ENCODE data around the gene LRCH3.
"Not testable (repeated sequence)": the region's sequence is repeated elsewhere in the genome, so short reads cannot be mapped to it uniquely, and the experiment has no call there.

DNA sequence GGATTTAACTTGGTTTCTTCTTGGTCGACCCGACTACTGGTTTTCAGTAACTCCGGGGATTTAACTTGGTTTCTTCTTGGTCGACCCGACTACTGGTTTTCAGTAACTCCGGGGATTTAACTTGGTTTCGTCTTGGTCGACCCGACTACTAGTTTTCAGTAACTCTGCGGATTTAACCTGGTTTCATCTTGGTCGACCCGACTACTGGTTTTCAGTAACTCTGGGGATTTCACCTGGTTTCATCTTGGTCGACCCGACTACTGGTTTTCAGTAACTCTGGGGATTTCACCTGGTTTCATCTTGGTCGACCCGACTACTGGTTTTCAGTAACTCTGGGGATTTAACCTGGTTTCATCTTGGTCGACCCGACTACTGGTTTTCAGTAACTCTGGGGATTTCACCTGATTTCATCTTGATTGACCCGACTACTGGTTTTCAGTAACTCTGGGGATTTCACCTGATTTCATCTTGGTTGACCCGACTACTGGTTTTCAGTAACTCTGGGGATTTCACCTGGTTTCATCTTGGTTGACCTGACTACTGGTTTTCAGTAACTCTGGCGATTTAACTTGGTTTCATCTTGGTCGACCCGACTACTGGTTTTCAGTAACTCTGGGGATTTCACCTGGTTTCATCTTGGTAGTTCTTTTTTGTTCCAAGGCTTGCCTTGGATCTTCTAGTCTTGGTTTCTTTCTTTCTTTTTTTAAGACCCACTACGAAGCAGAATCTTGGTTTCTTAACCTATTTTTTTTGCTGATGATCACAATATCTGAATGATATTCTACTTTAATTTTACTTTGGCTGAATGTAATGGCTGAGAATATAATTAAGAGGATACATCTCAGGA is 130.6 kb downstream of the LRCH3 start:
- TF ChIP-seq, protein P1, sequence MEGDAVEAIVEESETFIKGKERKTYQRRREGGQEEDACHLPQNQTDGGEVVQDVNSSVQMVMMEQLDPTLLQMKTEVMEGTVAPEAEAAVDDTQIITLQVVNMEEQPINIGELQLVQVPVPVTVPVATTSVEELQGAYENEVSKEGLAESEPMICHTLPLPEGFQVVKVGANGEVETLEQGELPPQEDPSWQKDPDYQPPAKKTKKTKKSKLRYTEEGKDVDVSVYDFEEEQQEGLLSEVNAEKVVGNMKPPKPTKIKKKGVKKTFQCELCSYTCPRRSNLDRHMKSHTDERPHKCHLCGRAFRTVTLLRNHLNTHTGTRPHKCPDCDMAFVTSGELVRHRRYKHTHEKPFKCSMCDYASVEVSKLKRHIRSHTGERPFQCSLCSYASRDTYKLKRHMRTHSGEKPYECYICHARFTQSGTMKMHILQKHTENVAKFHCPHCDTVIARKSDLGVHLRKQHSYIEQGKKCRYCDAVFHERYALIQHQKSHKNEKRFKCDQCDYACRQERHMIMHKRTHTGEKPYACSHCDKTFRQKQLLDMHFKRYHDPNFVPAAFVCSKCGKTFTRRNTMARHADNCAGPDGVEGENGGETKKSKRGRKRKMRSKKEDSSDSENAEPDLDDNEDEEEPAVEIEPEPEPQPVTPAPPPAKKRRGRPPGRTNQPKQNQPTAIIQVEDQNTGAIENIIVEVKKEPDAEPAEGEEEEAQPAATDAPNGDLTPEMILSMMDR (IDR thresholded peaks at IDR 0.05): not testable (repeated sequence)
- not testable (repeated sequence) for TF ChIP-seq POLR2A (IDR thresholded peaks at IDR 0.05)
